MM.1S (cell line): ENCODE results near the gene ANKRD13D.

Experiments
- EZH2 ChIP-seq: fragments of 300-600 bp; sonication (generic); optimal IDR thresholded peaks from 2 replicates; pipeline ENCODE3; 2017; ENCODE audit warnings: low read depth, mild to moderate bottlenecking, antibody characterized with exemption, low read length, mixed read lengths
- TF ChIP-seq, protein P1 (sequence below): fragments of 300-600 bp; sonication (generic); IDR thresholded peaks from 2 replicates; pipeline ENCODE4 v1.5.1; 2016; ENCODE audit warnings: antibody characterized with exemption, low read length, mixed read lengths

DNA sequence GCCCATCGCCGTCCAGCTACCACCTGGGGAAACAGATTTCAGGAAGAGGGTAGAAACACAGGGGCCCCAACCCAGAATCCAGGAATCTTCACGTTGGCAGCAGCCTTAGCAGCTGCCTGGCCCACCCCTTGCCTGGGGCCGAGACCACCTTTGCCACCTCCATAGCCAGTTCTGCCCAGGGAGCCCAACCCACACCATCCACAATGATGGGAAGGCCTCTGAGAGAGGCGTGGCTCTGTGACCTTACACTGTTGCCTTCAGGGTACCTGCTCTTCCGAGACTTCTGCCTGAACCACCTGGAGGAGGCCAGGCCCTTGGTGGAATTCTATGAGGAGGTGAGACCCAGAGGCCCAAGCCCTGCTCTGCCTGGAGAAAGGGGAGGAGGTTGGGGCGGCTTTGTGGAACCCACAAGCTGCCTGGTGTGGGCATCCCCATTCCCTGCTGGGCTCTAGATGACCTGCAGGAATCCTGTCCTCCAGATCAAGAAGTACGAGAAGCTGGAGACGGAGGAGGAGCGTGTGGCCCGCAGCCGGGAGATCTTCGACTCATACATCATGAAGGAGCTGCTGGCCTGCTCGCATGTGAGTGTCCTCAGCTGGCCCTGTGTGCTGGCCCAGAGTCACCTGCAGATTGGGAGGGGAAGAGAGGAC, 10.0 kb upstream of the ANKRD13D start:
- TF ChIP-seq, protein P1, sequence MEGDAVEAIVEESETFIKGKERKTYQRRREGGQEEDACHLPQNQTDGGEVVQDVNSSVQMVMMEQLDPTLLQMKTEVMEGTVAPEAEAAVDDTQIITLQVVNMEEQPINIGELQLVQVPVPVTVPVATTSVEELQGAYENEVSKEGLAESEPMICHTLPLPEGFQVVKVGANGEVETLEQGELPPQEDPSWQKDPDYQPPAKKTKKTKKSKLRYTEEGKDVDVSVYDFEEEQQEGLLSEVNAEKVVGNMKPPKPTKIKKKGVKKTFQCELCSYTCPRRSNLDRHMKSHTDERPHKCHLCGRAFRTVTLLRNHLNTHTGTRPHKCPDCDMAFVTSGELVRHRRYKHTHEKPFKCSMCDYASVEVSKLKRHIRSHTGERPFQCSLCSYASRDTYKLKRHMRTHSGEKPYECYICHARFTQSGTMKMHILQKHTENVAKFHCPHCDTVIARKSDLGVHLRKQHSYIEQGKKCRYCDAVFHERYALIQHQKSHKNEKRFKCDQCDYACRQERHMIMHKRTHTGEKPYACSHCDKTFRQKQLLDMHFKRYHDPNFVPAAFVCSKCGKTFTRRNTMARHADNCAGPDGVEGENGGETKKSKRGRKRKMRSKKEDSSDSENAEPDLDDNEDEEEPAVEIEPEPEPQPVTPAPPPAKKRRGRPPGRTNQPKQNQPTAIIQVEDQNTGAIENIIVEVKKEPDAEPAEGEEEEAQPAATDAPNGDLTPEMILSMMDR = no peak
- no peak for TF ChIP-seq EZH2
